ENCODE results near the gene GPHN.
A peak's percentile ranks its signal among the peaks of the same experiment; 100 is the strongest.

Gene GPHN

GRCh38 chr14:66992776-66993175, 484.8 kb downstream of the GPHN start:
- H3K9me3 ChIP-seq (ENCODE audit: control insufficient read depth, insufficient read depth, low read length): no peaks in the 10 kb centered on the region
- H3K4me1 ChIP-seq (ENCODE audit: control insufficient read depth, insufficient read depth, low read length): no peaks in the 10 kb centered on the region
- no peak overlapping the region for H3K27ac ChIP-seq (ENCODE audit: low read depth, low read length)
- no peaks in the 10 kb centered on the region for H3K36me3 ChIP-seq (ENCODE audit: control insufficient read depth, insufficient read depth, low read length)
- H3K27me3 ChIP-seq (ENCODE audit: control insufficient read depth, insufficient read depth, low read length): no peaks in the 10 kb centered on the region
- no peak overlapping the region for H3K4me3 ChIP-seq (ENCODE audit: low read depth, low read length)
- no peak overlapping the region for H3K9ac ChIP-seq (ENCODE audit: low read depth, low read length)

GRCh38 chr14:66993512-66993911, 485.6 kb downstream of the GPHN start:
- no peaks in the 10 kb centered on the region for H3K36me3 ChIP-seq (ENCODE audit: control insufficient read depth, insufficient read depth, low read length)
- no peak overlapping the region for H3K27ac ChIP-seq (ENCODE audit: low read depth, low read length)
- no peak overlapping the region for H3K9ac ChIP-seq (ENCODE audit: low read depth, low read length)
- no peaks in the 10 kb centered on the region for H3K27me3 ChIP-seq (ENCODE audit: control insufficient read depth, insufficient read depth, low read length)
- no peak overlapping the region for H3K4me3 ChIP-seq (ENCODE audit: low read depth, low read length)
- no peaks in the 10 kb centered on the region for H3K9me3 ChIP-seq (ENCODE audit: control insufficient read depth, insufficient read depth, low read length)
- H3K4me1 ChIP-seq (ENCODE audit: control insufficient read depth, insufficient read depth, low read length): no peaks in the 10 kb centered on the region

GRCh38 chr14:66998013-66998412, 490.1 kb downstream of the GPHN start:
- Histone ChIP-seq H3K4me3 (ENCODE audit: low read depth, low read length) (no peak overlapping the region), H3K27me3 (ENCODE audit: control insufficient read depth, insufficient read depth, low read length) (no peaks in the 10 kb centered on the region), H3K36me3 (ENCODE audit: control insufficient read depth, insufficient read depth, low read length) (no peaks in the 10 kb centered on the region)

GRCh38 chr14:66999978-67000377, 492.0 kb downstream of the GPHN start:
- Histone ChIP-seq H3K4me1 (ENCODE audit: control insufficient read depth, insufficient read depth, low read length) (no peaks in the 10 kb centered on the region), H3K9me3 (ENCODE audit: control insufficient read depth, insufficient read depth, low read length) (no peaks in the 10 kb centered on the region), H3K27ac (ENCODE audit: low read depth, low read length) (no peak overlapping the region), H3K9ac (ENCODE audit: low read depth, low read length) (no peak overlapping the region), H3K4me3 (ENCODE audit: low read depth, low read length) (no peak overlapping the region), H3K27me3 (ENCODE audit: control insufficient read depth, insufficient read depth, low read length) (no peaks in the 10 kb centered on the region), H3K36me3 (ENCODE audit: control insufficient read depth, insufficient read depth, low read length) (no peaks in the 10 kb centered on the region)

More at GRCh38 chr14:66998013-66998412, 490.1 kb downstream of the GPHN start:
- Histone ChIP-seq H3K27ac (ENCODE audit: low read depth, low read length) (no peak overlapping the region), H3K9me3 (ENCODE audit: control insufficient read depth, insufficient read depth, low read length) (no peaks in the 10 kb centered on the region), H3K4me1 (ENCODE audit: control insufficient read depth, insufficient read depth, low read length) (no peaks in the 10 kb centered on the region), H3K9ac (ENCODE audit: low read depth, low read length) (no peak overlapping the region)

GRCh38 chr14:67002994-67003753, 495.2 kb downstream of the GPHN start:
- no peaks in the 10 kb centered on the region for H3K4me1 ChIP-seq (ENCODE audit: control insufficient read depth, insufficient read depth, low read length)
- H3K36me3 ChIP-seq (ENCODE audit: control insufficient read depth, insufficient read depth, low read length): no peaks in the 10 kb centered on the region
- H3K4me3 ChIP-seq (ENCODE audit: low read depth, low read length): no peak overlapping the region
- H3K27ac ChIP-seq (ENCODE audit: low read depth, low read length): no peak overlapping the region
- H3K27me3 ChIP-seq (ENCODE audit: control insufficient read depth, insufficient read depth, low read length): no peaks in the 10 kb centered on the region
- H3K9ac ChIP-seq (ENCODE audit: low read depth, low read length): no peak overlapping the region
- no peaks in the 10 kb centered on the region for H3K9me3 ChIP-seq (ENCODE audit: control insufficient read depth, insufficient read depth, low read length)

GRCh38 chr14:67004521-67004920, 496.6 kb downstream of the GPHN start:
- Histone ChIP-seq H3K36me3 (ENCODE audit: control insufficient read depth, insufficient read depth, low read length) (no peaks in the 10 kb centered on the region), H3K27ac (ENCODE audit: low read depth, low read length) (no peak overlapping the region), H3K9ac (ENCODE audit: low read depth, low read length) (no peak overlapping the region), H3K4me3 (ENCODE audit: low read depth, low read length) (no peak overlapping the region), H3K4me1 (ENCODE audit: control insufficient read depth, insufficient read depth, low read length) (no peaks in the 10 kb centered on the region), H3K27me3 (ENCODE audit: control insufficient read depth, insufficient read depth, low read length) (no peaks in the 10 kb centered on the region), H3K9me3 (ENCODE audit: control insufficient read depth, insufficient read depth, low read length) (no peaks in the 10 kb centered on the region)

- Histone ChIP-seq H3K4me3 (ENCODE audit: low read depth, low read length) (no peak overlapping the region), H3K27ac (ENCODE audit: low read depth, low read length) (no peak overlapping the region), H3K9me3 (ENCODE audit: control insufficient read depth, insufficient read depth, low read length) (no peaks in the 10 kb centered on the region)
Observed at GRCh38 chr14:67010602-67011001, 502.7 kb downstream of the GPHN start.

GRCh38 chr14:67016856-67017255, 508.9 kb downstream of the GPHN start:
- no peaks in the 10 kb centered on the region for H3K4me1 ChIP-seq (ENCODE audit: control insufficient read depth, insufficient read depth, low read length)
- no peak overlapping the region for H3K9ac ChIP-seq (ENCODE audit: low read depth, low read length)
- no peaks in the 10 kb centered on the region for H3K27me3 ChIP-seq (ENCODE audit: control insufficient read depth, insufficient read depth, low read length)
- H3K27ac ChIP-seq (ENCODE audit: low read depth, low read length): no peak overlapping the region
- no peaks in the 10 kb centered on the region for H3K9me3 ChIP-seq (ENCODE audit: control insufficient read depth, insufficient read depth, low read length)
- H3K36me3 ChIP-seq (ENCODE audit: control insufficient read depth, insufficient read depth, low read length): no peaks in the 10 kb centered on the region
- no peak overlapping the region for H3K4me3 ChIP-seq (ENCODE audit: low read depth, low read length)

More at GRCh38 chr14:67010602-67011001, 502.7 kb downstream of the GPHN start:
- Histone ChIP-seq H3K36me3 (ENCODE audit: control insufficient read depth, insufficient read depth, low read length) (no peaks in the 10 kb centered on the region), H3K4me1 (ENCODE audit: control insufficient read depth, insufficient read depth, low read length) (no peaks in the 10 kb centered on the region), H3K9ac (ENCODE audit: low read depth, low read length) (no peak overlapping the region), H3K27me3 (ENCODE audit: control insufficient read depth, insufficient read depth, low read length) (no peaks in the 10 kb centered on the region)

- no peak overlapping the region for H3K27ac ChIP-seq (ENCODE audit: low read depth, low read length)
- H3K4me1 ChIP-seq (ENCODE audit: control insufficient read depth, insufficient read depth, low read length): no peaks in the 10 kb centered on the region
- no peaks in the 10 kb centered on the region for H3K36me3 ChIP-seq (ENCODE audit: control insufficient read depth, insufficient read depth, low read length)
- H3K27me3 ChIP-seq (ENCODE audit: control insufficient read depth, insufficient read depth, low read length): no peaks in the 10 kb centered on the region
- H3K9ac ChIP-seq (ENCODE audit: low read depth, low read length): no peak overlapping the region
- H3K4me3 ChIP-seq (ENCODE audit: low read depth, low read length): no peak overlapping the region
- no peaks in the 10 kb centered on the region for H3K9me3 ChIP-seq (ENCODE audit: control insufficient read depth, insufficient read depth, low read length)
Observed at GRCh38 chr14:67018720-67019119, 510.8 kb downstream of the GPHN start.

- Histone ChIP-seq H3K27ac (ENCODE audit: low read depth, low read length) (no peak overlapping the region), H3K27me3 (ENCODE audit: control insufficient read depth, insufficient read depth, low read length) (no peaks in the 10 kb centered on the region), H3K9ac (ENCODE audit: low read depth, low read length) (no peak overlapping the region), H3K4me3 (ENCODE audit: low read depth, low read length) (no peak overlapping the region), H3K4me1 (ENCODE audit: control insufficient read depth, insufficient read depth, low read length) (no peaks in the 10 kb centered on the region), H3K36me3 (ENCODE audit: control insufficient read depth, insufficient read depth, low read length) (no peaks in the 10 kb centered on the region), H3K9me3 (ENCODE audit: control insufficient read depth, insufficient read depth, low read length) (0 out of 2 replicates have a peak, but pooled peaks cover 5% of the 10 kb centered on the region)
Observed at GRCh38 chr14:67019796-67020195, 511.8 kb downstream of the GPHN start.

- Histone ChIP-seq H3K9me3 (ENCODE audit: control insufficient read depth, insufficient read depth, low read length) (no peaks in the 10 kb centered on the region), H3K4me3 (ENCODE audit: low read depth, low read length) (peak overlapping the region; percentile 4; the same call in 1 of the 2 replicates)
Observed at GRCh38 chr14:67031920-67032774, 524.2 kb downstream of the GPHN start.

More at GRCh38 chr14:67031920-67032774, 524.2 kb downstream of the GPHN start:
- Histone ChIP-seq H3K27ac (ENCODE audit: low read depth, low read length) (peak overlapping the region; percentile 50), H3K9ac (ENCODE audit: low read depth, low read length) (no peak overlapping the region), H3K36me3 (ENCODE audit: control insufficient read depth, insufficient read depth, low read length) (no peaks in the 10 kb centered on the region), H3K4me1 (ENCODE audit: control insufficient read depth, insufficient read depth, low read length) (peaks cover 18% of the 10 kb centered on the region), H3K27me3 (ENCODE audit: control insufficient read depth, insufficient read depth, low read length) (no peaks in the 10 kb centered on the region)

All from HUES48 (cell line).